Measurements from ENCODE around the gene CD28. TPM values are rescaled to one million over a fixed set of nuclear protein-coding genes. Genes with fewer than 3 reads are reported as not detected.

CD28 gene
- total and polyA plus RNA-seq, 2 donors (not counting 3 experiments of a cell fraction or from before 2014, with no cell fraction given), result 0.15 TPM; not detected in 1

DNA sequence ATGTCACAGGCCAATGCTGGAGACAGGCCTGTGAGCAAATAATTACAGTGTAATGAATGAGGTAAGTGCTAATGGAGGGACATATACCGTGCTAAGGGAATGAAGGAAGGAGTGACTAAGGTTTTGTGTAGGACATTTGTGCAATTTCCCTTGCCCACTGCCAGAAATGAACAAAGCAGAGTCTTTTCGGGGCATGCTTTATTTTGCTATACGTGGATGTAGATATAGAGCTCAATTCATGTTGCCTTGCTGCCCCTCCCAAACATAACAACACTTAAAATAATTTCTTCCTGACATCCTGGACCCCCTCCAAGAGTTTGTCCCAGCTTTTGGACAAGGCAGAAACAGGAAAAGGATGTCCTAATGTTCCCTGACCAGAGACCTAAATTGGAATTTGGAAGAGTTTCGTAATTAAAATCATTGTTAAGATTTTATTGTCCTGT is 23.7 kb upstream of the CD28 start:
- no peaks in the 10 kb centered on the region for H3K9me1 ChIP-seq (replicated peaks; ENCODE audit: control insufficient read depth, extremely low read depth, insufficient read depth, low read length)
- TF ChIP-seq CTCF (IDR thresholded peaks at IDR 0.05; ENCODE audit: extremely low read depth in 1 of 2, insufficient read depth in 1 of 2, low read depth in 1 of 2, low read length in 2 of 2) (no peak), MAX (IDR thresholded peaks at IDR 0.05; ENCODE audit: insufficient read depth, insufficient read length) (no peak), POLR2AphosphoS5 (IDR thresholded peaks at IDR 0.05; ENCODE audit: insufficient read depth, low read depth, low read length) (peak; percentile 30), MYC (IDR thresholded peaks at IDR 0.05; ENCODE audit: low read depth, low read length) (no peak), POLR2A (IDR thresholded peaks at IDR 0.05; ENCODE audit: low read depth, low read length) (no peak), GATA2 (IDR thresholded peaks at IDR 0.05; ENCODE audit: insufficient read depth, insufficient read length, low read depth, low read length) (no peak), FOS (IDR thresholded peaks at IDR 0.05; ENCODE audit: borderline replicate concordance, insufficient read depth, low read length) (peak; percentile 27), JUN (IDR thresholded peaks at IDR 0.05; ENCODE audit: borderline replicate concordance, insufficient read depth, insufficient read length, low read depth) (peak; percentile 73), EZH2 (IDR thresholded peaks at IDR 0.05; ENCODE audit: borderline replicate concordance, low read depth, low read length, severe bottlenecking) (no peak)
- H3K4me1 ChIP-seq (ENCODE audit: control insufficient read depth, extremely low read depth, insufficient read depth, low read length), result peaks cover 52% of the 10 kb centered on the region
- DNase-seq (ENCODE audit: low read depth, low spot score), result peak; percentile 97
- intact Hi-C loops (cut with micrococcal nuclease), result loop anchor here (1.0 to 10.0 kb wide), 8 partner anchors 10 to 1048 kb away; partner anchors contain the start of genes ABI2, CYP20A1, FAM117B and RAPH1
- dilution Hi-C loops (cut with MboI; ENCODE audit: extremely low pct_ligation_motif_present, low sequenced_read_pairs), result no loop called here
- H3K27me3 ChIP-seq (ENCODE audit: control insufficient read depth in 2 of 2, insufficient read depth in 2 of 2, low read length in 2 of 2), result no peaks in the 10 kb centered on the region
- H3K36me3 ChIP-seq (ENCODE audit: control insufficient read depth in 2 of 2, extremely low read depth in 1 of 2, insufficient read depth in 2 of 2, low read length in 2 of 2), result no peaks in the 10 kb centered on the region
- ChIA-PET POLR2A (interaction anchor here (0.7 to 1.4 kb wide), 3 partner anchors 9 to 147 kb away, joined by 3 to 5 read pairs (median 4); no protein-coding TSS in a partner anchor), CTCF (interaction anchor here (0.9 to 4.7 kb wide), 4 partner anchors 9 to 133 kb away, joined by 3 to 25 read pairs (median 4); no protein-coding TSS in a partner anchor)
- peak overlapping the region; percentile 46 for H3K4me2 ChIP-seq (ENCODE audit: insufficient read depth, low read length)
- H3K27ac ChIP-seq (ENCODE audit: insufficient read depth, low read depth, low read length), result peak overlapping the region; percentile 98
- peak; percentile 88 for FAIRE-seq
- no TSS peak for BruUV-seq (replicated peaks)
- no peaks in the 10 kb centered on the region for H4K20me1 ChIP-seq (replicated peaks; ENCODE audit: control insufficient read depth, extremely low read depth, insufficient read depth, low read length)
- peak overlapping the region; percentile 75 for H3K9ac ChIP-seq (replicated peaks; ENCODE audit: extremely low read depth, insufficient read depth, low read length)
- no peak overlapping the region for H2AFZ ChIP-seq (ENCODE audit: low read depth, low read length)
- H3K9me3 ChIP-seq (replicated peaks; ENCODE audit: control insufficient read depth, insufficient read depth, low read length), result no peaks in the 10 kb centered on the region
- no peak overlapping the region for H3K4me3 ChIP-seq (replicated peaks in 1 of 3; ENCODE audit: insufficient read depth in 1 of 3, low read depth in 1 of 3, low read length in 3 of 3)
- no peaks in the 10 kb centered on the region for H3K79me2 ChIP-seq (ENCODE audit: control insufficient read depth, insufficient read depth, low read length)
